ENCODE results near the gene KRTAP20-1.

KRTAP20-1 gene

GRCh38 chr21:30646904-30647414 is 30.7 kb downstream of the KRTAP20-1 start:
- DNase-seq (ENCODE audit: low spot score), result no peak

GRCh38 chr21:30652891-30653290 is 36.7 kb downstream of the KRTAP20-1 start:
- no peak for DNase-seq (ENCODE audit: low spot score)
